Cardiac muscle cell (in vitro differentiated cells and primary cell): ENCODE measurements around the gene KCNA3. TPM values are rescaled to one million over a fixed set of nuclear protein-coding genes. Genes with fewer than 3 reads are reported as not detected.

ENCODE experiments used
- DNase-seq, 2 donors: peaks; one replicate each; pipeline versions ENCODE4 v3.0.0 to v3.0.0-alpha.2; 2010 to 2017; ENCODE audit warnings: low read depth in 1 of 2, low spot score in 1 of 2
- H3K27ac ChIP-seq: fragments of 200-600 bp; sonication (generic); 2 replicates; pipeline ENCODE4 v1.5.1; 2016
- H3K27me3 ChIP-seq: fragments of 200-600 bp; sonication (generic); 2 replicates; pipeline ENCODE4 v1.6.0; 2016; ENCODE audit warnings: control low read depth
- H3K36me3 ChIP-seq: fragments of 200-600 bp; sonication (generic); 2 replicates; pipeline ENCODE4 v1.5.1; 2016; ENCODE audit warnings: control low read depth
- H3K4me1 ChIP-seq: fragments of 200-600 bp; sonication (generic); 2 replicates; pipeline ENCODE4 v1.8.1; 2017; ENCODE audit warnings: low read depth, mild to moderate bottlenecking, mixed run types
- H3K4me3 ChIP-seq: fragments of 200-600 bp; sonication (generic); 2 replicates; pipeline ENCODE4 v1.5.1; 2016; ENCODE audit warnings: mild to moderate bottlenecking
- H3K9me3 ChIP-seq: fragments of 200-600 bp; sonication (generic); 2 replicates; pipeline ENCODE4 v1.5.1; 2017; ENCODE audit warnings: low read depth, mild to moderate bottlenecking, control low read depth
- polyA plus RNA-seq: library from polyadenylated mRNA; unstranded; fragments of >200 nt; fragmentation: Nextera tagmentation; extraction: Ambion mirVana; gene quantifications from 2 replicates; pipeline ENCODE4 v1.2.1, GENCODE V29; 2016
- total RNA-seq: library from RNA; depleted of rRNA; stranded (reverse); fragments of >200 nt; gene quantifications from 2 replicates; pipeline ENCODE4 v1.2.3, GENCODE V29; 2016
- TF ChIP-seq, protein P1 (sequence below): IDR thresholded peaks from 2 replicates; pipeline ENCODE4 v1.5.1; 2012; ENCODE audit warnings: low read depth, mild to moderate bottlenecking, low read length

KCNA3 gene
- total and polyA plus RNA-seq, 2 experiments from 2014 or later = 0.09 TPM; not detected in 1

DNA sequence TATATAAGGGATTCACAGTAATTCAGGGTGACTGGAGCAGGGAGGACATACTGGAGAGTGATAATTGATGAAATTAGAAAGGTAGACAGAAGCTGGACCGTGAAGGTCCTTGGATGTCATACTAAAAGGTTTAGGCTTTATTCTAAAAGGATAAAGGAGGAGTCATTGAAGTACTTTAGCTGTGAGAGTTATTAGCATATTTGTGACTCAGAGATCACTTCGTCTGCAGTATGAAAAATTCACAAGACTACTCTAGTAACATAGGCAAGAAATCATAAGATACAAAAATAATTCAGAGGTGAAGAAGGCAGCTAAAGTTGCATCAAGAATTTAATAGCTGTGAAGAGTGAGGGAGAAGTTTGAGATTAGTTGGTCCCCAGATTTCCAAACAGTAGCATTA, 26.3 kb downstream of the KCNA3 start:
- TF ChIP-seq, protein P1, sequence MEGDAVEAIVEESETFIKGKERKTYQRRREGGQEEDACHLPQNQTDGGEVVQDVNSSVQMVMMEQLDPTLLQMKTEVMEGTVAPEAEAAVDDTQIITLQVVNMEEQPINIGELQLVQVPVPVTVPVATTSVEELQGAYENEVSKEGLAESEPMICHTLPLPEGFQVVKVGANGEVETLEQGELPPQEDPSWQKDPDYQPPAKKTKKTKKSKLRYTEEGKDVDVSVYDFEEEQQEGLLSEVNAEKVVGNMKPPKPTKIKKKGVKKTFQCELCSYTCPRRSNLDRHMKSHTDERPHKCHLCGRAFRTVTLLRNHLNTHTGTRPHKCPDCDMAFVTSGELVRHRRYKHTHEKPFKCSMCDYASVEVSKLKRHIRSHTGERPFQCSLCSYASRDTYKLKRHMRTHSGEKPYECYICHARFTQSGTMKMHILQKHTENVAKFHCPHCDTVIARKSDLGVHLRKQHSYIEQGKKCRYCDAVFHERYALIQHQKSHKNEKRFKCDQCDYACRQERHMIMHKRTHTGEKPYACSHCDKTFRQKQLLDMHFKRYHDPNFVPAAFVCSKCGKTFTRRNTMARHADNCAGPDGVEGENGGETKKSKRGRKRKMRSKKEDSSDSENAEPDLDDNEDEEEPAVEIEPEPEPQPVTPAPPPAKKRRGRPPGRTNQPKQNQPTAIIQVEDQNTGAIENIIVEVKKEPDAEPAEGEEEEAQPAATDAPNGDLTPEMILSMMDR = no peak
- Histone ChIP-seq H3K36me3 (no peaks in the 10 kb centered on the region), H3K4me1 (no peaks in the 10 kb centered on the region), H3K9me3 (no peaks in the 10 kb centered on the region), H3K4me3 (no peak overlapping the region), H3K27ac (no peak overlapping the region), H3K27me3 (no peaks in the 10 kb centered on the region)
- DNase-seq = no peak

DNA sequence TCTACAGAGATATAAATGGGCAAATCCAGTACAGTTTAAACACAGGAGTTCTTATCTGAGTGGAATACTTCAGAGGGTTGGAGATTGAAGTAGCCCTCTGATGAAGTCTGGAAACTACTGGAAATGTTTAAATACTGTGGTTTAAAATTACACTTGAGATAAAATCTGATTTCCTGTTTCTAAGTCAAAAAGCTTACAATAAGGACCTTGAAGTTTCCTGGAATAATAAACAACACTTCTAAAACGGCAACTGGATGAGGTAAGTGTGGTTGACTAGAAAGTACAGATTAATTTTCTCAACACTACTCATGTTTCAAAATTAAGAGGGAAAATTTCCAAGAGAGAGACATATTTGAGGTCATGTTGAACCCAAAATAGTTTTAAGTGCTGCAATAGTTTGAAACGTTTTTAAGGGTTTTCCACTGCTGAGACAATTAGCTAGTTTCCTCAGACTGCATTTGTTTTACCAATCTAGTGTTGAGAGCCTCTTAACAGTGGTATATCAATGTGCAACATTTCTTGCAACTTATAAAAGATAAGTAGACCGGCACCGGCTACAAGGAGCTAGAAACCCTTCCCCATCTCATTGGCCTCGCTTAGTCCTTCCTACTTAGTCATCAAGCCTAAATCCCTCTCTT, 27.4 kb downstream of the KCNA3 start:
- no peak overlapping the region for H3K4me3 ChIP-seq
- no peak overlapping the region for H3K27ac ChIP-seq
- DNase-seq = peak in 1 of 2 donors; percentile 83
- H3K36me3 ChIP-seq = no peaks in the 10 kb centered on the region
- no peaks in the 10 kb centered on the region for H3K27me3 ChIP-seq
- no peaks in the 10 kb centered on the region for H3K9me3 ChIP-seq
- TF ChIP-seq, protein P1 = no peak
- no peaks in the 10 kb centered on the region for H3K4me1 ChIP-seq

DNA sequence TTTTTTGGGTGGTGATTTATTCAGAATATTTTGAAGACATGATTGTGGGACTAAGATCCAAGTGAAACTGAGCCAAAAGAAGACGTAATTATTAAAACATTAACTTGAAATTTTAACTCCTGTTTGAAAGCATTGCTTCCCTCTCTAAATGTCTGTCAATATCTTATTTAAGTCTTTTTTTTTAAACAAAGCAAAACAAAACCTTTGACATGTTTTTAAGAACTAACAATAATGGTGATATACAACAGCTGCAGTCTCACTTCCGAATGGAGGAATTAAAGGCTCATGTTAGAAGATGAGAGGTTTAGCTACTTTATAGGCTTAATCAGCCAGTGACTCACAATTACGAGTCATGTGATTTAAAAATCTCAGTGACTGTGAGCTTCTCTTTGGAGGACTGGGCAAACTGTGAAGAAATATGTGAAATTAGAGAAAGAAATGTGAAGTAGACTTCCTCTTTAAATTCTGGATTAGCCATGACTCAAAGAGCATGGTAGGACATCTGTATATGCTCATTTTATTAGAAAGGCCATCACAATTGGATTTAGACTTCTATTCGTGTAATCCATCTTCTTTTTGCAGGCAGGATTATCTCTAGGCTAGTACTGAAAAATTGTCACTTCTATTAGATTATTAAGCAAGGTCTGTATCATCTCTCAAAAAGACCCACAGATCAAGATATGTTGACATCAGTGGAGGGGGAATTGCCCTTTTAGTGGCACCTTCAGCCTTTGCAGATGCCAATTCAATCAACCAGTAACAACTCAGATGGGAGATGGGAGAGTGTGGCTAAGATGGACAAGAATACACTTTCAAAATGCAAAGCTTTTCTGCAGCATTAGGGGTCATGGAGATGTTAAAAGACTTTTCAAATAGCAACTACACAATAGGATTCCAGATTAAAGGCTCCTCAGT, 28.7 kb downstream of the KCNA3 start:
- Histone ChIP-seq H3K4me1 (no peaks in the 10 kb centered on the region), H3K27me3 (no peaks in the 10 kb centered on the region), H3K4me3 (no peak overlapping the region), H3K36me3 (no peaks in the 10 kb centered on the region), H3K9me3 (no peaks in the 10 kb centered on the region), H3K27ac (no peak overlapping the region)
- TF ChIP-seq, protein P1 = no peak
- peak in 1 of 2 donors; percentile 77 for DNase-seq

DNA sequence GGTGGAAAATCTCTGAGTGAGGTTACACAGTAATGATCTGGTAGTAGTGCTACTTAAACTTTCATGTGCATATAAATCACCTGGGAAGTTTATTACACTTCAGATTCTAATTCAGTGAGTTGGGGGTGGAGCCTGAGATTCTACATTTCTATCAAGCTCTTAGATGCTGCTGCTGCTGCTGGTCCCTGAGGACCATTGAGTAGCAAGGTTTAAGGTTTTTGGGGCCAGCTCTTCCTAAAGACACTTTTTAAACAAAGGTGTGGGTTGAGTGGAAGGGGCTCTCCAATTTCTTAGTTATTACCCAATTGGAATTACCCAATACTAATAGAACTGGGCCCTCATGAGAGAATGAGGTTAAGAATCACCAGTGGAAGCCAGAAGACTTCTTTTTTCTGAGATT, 29.5 kb downstream of the KCNA3 start:
- Histone ChIP-seq H3K4me3 (no peak overlapping the region), H3K36me3 (no peaks in the 10 kb centered on the region), H3K27me3 (no peaks in the 10 kb centered on the region), H3K9me3 (no peaks in the 10 kb centered on the region), H3K27ac (no peak overlapping the region), H3K4me1 (no peaks in the 10 kb centered on the region)
- no peak for DNase-seq
- TF ChIP-seq, protein P1 = no peak

DNA sequence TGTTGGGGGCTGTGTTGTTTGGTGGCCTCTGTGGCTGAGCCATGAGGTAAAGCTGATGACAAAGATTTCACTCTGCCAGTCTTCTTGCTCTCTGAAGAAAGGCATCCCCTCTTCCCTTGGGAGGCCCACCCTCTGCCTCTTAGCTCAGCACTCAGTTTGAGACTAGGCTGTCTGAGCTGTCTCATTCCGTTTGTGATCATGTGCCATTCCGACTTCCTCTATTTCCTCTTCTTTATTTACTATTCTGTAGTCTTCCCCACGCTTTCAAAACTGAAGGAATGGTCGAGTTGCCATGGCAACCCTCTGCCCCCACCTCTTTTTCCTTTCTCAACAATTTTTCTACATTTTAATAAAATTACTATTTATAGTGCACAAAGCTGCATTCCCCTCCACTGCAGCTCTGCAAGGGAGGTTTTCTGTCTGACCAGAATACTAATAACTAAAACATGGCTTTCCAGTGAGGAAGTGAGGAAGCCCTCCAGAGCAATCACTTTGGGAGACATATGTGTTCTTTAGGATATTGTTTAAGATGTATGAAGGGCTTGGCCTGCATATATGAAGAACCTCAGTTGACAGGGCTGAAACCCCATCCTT, 30.8 kb downstream of the KCNA3 start:
- TF ChIP-seq, protein P1 = no peak
- no peak for DNase-seq
- no peaks in the 10 kb centered on the region for H3K36me3 ChIP-seq
- H3K27me3 ChIP-seq = no peaks in the 10 kb centered on the region
- H3K27ac ChIP-seq = no peak overlapping the region
- H3K4me3 ChIP-seq = no peak overlapping the region
- no peaks in the 10 kb centered on the region for H3K9me3 ChIP-seq
- H3K4me1 ChIP-seq = no peaks in the 10 kb centered on the region
